ENCODE data around the gene FGD2. TPM values are rescaled to one million over a fixed set of nuclear protein-coding genes. Genes with fewer than 3 reads are reported as not detected.

Gene FGD2
- total and polyA plus RNA-seq, 2 of the 4 experiments (the other 2 are of a cell fraction) = 0.07 TPM; not detected in 1

GRCh38 chr6:36978421-36979346 lies 26.8 kb upstream of the FGD2 start:
- dilution Hi-C loops (cut with HindIII; ENCODE audit: low sequenced_read_pairs, unreplicated experiment) = no loop called here
- ATAC-seq (ENCODE audit: low read depth) = no peak
- H3K23ac ChIP-seq (ENCODE audit: low read depth, low read length) = no peak overlapping the region

More at GRCh38 chr6:36978421-36979346, 26.8 kb upstream of the FGD2 start:
- no peak overlapping the region for H3K4ac ChIP-seq (ENCODE audit: low read depth, low read length)
- no peak overlapping the region for H2BK120ac ChIP-seq (ENCODE audit: low read depth, low read length)
- H3K4me1 ChIP-seq (ENCODE audit: control insufficient read depth, insufficient read depth, low read length) = peaks cover 9% of the 10 kb centered on the region; the same call in 1 of the 2 replicates
- H4K91ac ChIP-seq (ENCODE audit: insufficient read depth, low read depth, low read length) = no peak overlapping the region
- no peak overlapping the region for H2AK5ac ChIP-seq (ENCODE audit: low read depth, low read length)
- peaks cover 63% of the 10 kb centered on the region for H3K36me3 ChIP-seq (ENCODE audit: control insufficient read depth, insufficient read depth, low read length)
- no peak overlapping the region for H2BK15ac ChIP-seq (ENCODE audit: low read depth, low read length)
- no peaks in the 10 kb centered on the region for H3K27me3 ChIP-seq (ENCODE audit: control insufficient read depth, insufficient read depth, low read length)
- no peak overlapping the region for H4K8ac ChIP-seq (ENCODE audit: low read depth in 2 of 2, low read length in 2 of 2)
- no peak overlapping the region for H2AFZ ChIP-seq (replicated peaks; ENCODE audit: low read length, poor library complexity)
- intact Hi-C loops (cut with micrococcal nuclease) = loop anchor here (1.0 kb wide), 2 partner anchors 93 to 212 kb away; partner anchors contain the start of gene C6orf89
- no peak overlapping the region for H3K14ac ChIP-seq (replicated peaks; ENCODE audit: low read depth, low read length)
- H4K20me1 ChIP-seq (ENCODE audit: insufficient read depth, low read length) = peaks cover 79% of the 10 kb centered on the region
- DNase-seq = no peak
- WGBS, 2 experiments (ENCODE audit: extremely low coverage in 2 of 2, insufficient read length in 1 of 2) = no CpG with 5 or more reads among the region's 11 CpGs
- no peak overlapping the region for H2BK5ac ChIP-seq (ENCODE audit: low read depth, low read length, poor library complexity, severe bottlenecking)
- H3K79me1 ChIP-seq (ENCODE audit: low read depth in 1 of 2, low read length in 2 of 2) = peaks cover 42 to 84% of the 10 kb centered on the region in 2 experiments
- no peak overlapping the region; the same call in 1 of the 2 replicates for H2BK20ac ChIP-seq (ENCODE audit: low read depth, low read length)
- BruUV-seq (replicated peaks) = no TSS peak
- H4K5ac ChIP-seq (ENCODE audit: low read depth, low read length) = no peak overlapping the region
- no peak overlapping the region for H3K4me3 ChIP-seq (ENCODE audit: insufficient read depth, low read depth, low read length)
- no peak overlapping the region for H3K56ac ChIP-seq (ENCODE audit: extremely low read depth, insufficient read depth, low read length)
- ChIA-PET CTCF (interaction anchor here (0.6 to 1.1 kb wide), 4 partner anchors 8 to 105 kb away, joined by 3 to 7 read pairs (median 4); partner anchors contain the start of gene C6orf89), POLR2A (ENCODE audit: unreplicated experiment) (no interaction called here)
- H3K4me2 ChIP-seq (ENCODE audit: low read depth, low read length) = no peak overlapping the region
- H3K27ac ChIP-seq (ENCODE audit: insufficient read depth, low read length) = no peak overlapping the region
- no peaks in the 10 kb centered on the region for H3K9me3 ChIP-seq (ENCODE audit: control insufficient read depth, insufficient read depth, low read length)
- TF ChIP-seq SMC3 (IDR thresholded peaks at IDR 0.05; ENCODE audit: low read depth, low read length) = no peak
- TF ChIP-seq MAFK (IDR thresholded peaks at IDR 0.05; ENCODE audit: low read depth, low read length) = no peak
- TF ChIP-seq FOS (IDR thresholded peaks at IDR 0.05; ENCODE audit: low read depth, low read length) = no peak
- TF ChIP-seq CEBPB (IDR thresholded peaks at IDR 0.05; ENCODE audit: low read depth, low read length) = no peak
- TF ChIP-seq RAD21 (IDR thresholded peaks at IDR 0.05; ENCODE audit: low read length) = no peak
- H2AK9ac ChIP-seq (replicated peaks; ENCODE audit: low read depth, low read length, poor library complexity) = no peak overlapping the region
- H3K18ac ChIP-seq (ENCODE audit: low read depth, low read length) = no peak overlapping the region
- in situ Hi-C loops (cut with MboI; ENCODE audit: low sequenced_read_pairs) = no loop called here
- H3K9me1 ChIP-seq (ENCODE audit: insufficient read depth, low read length) = peaks cover 13% of the 10 kb centered on the region
- H3K9ac ChIP-seq (ENCODE audit: low read depth, low read length) = no peak overlapping the region
